ENCODE data around the gene OMP. TPM values are rescaled to one million over a fixed set of nuclear protein-coding genes. Genes with fewer than 3 reads are reported as not detected.

OMP gene
- polyA plus RNA-seq, 1 donor from 2014 or later: not detected

DNA sequence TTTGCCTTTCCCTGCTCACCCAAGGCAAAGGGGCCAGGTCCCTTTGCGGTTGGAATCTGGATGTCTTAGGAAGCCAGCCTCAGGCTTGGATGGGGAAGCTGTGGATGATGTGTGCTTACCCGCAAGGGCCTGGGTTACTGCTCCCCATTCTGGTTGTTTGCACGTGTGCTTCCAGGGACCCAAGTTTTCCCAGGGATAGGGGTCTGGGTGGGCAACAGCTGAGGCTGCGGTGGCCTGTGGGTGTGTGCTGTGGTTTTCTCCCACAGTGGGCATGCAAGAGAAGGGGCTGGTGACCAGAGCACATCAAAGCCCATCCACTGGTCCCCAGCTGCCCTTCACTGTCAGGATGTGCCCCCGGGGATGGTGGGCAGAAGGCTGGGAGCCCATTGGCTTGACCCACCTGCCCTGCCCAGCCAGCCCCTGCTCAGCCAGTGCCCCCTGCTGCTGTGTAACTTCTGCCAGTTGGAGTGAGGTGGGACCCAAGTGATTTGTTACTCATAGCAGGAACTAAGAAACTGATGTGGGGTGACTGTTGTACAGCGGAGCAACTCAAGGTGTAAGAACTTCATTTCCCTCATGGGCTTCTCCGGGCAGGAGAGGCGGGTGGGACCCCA is 32.6 kb upstream of the OMP start:
- H3K79me2 ChIP-seq (replicated peaks; ENCODE audit: insufficient read depth, low read length): no peaks in the 10 kb centered on the region
- H3K9me2 ChIP-seq (ENCODE audit: insufficient read depth, low read length): no peaks in the 10 kb centered on the region
- no peaks in the 10 kb centered on the region for H3K27me3 ChIP-seq (ENCODE audit: insufficient read depth, low read depth, low read length)
- no peaks in the 10 kb centered on the region for H3K9me3 ChIP-seq (ENCODE audit: low read length)
- H4K20me1 ChIP-seq (ENCODE audit: insufficient read depth): no peaks in the 10 kb centered on the region
- H3F3A ChIP-seq (ENCODE audit: insufficient read depth, low read length, poor library complexity, severe bottlenecking): no peaks in the 10 kb centered on the region
- no peak overlapping the region for H2AFZ ChIP-seq (ENCODE audit: low read depth, low read length)
- TF ChIP-seq, protein P1, sequence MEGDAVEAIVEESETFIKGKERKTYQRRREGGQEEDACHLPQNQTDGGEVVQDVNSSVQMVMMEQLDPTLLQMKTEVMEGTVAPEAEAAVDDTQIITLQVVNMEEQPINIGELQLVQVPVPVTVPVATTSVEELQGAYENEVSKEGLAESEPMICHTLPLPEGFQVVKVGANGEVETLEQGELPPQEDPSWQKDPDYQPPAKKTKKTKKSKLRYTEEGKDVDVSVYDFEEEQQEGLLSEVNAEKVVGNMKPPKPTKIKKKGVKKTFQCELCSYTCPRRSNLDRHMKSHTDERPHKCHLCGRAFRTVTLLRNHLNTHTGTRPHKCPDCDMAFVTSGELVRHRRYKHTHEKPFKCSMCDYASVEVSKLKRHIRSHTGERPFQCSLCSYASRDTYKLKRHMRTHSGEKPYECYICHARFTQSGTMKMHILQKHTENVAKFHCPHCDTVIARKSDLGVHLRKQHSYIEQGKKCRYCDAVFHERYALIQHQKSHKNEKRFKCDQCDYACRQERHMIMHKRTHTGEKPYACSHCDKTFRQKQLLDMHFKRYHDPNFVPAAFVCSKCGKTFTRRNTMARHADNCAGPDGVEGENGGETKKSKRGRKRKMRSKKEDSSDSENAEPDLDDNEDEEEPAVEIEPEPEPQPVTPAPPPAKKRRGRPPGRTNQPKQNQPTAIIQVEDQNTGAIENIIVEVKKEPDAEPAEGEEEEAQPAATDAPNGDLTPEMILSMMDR (IDR thresholded peaks at IDR 0.05; ENCODE audit: poor library complexity, severe bottlenecking): no peak
- TF ChIP-seq TAF1 (IDR thresholded peaks at IDR 0.05; ENCODE audit: low read depth) (no peak), MXI1 (conservative IDR thresholded peaks at IDR 0.05; ENCODE audit: poor library complexity, severe bottlenecking) (no peak), RAD21 (conservative IDR thresholded peaks at IDR 0.05) (no peak), SMC3 (conservative IDR thresholded peaks at IDR 0.05; ENCODE audit: poor library complexity) (no peak), EP300 (conservative IDR thresholded peaks at IDR 0.05; ENCODE audit: poor library complexity, severe bottlenecking) (no peak), POLR2AphosphoS5 (IDR thresholded peaks at IDR 0.05) (no peak), EZH2 (IDR thresholded peaks at IDR 0.05; ENCODE audit: borderline replicate concordance, insufficient read depth, low read length, poor library complexity, severe bottlenecking) (no peak)
- TF ChIP-seq, protein P2, sequence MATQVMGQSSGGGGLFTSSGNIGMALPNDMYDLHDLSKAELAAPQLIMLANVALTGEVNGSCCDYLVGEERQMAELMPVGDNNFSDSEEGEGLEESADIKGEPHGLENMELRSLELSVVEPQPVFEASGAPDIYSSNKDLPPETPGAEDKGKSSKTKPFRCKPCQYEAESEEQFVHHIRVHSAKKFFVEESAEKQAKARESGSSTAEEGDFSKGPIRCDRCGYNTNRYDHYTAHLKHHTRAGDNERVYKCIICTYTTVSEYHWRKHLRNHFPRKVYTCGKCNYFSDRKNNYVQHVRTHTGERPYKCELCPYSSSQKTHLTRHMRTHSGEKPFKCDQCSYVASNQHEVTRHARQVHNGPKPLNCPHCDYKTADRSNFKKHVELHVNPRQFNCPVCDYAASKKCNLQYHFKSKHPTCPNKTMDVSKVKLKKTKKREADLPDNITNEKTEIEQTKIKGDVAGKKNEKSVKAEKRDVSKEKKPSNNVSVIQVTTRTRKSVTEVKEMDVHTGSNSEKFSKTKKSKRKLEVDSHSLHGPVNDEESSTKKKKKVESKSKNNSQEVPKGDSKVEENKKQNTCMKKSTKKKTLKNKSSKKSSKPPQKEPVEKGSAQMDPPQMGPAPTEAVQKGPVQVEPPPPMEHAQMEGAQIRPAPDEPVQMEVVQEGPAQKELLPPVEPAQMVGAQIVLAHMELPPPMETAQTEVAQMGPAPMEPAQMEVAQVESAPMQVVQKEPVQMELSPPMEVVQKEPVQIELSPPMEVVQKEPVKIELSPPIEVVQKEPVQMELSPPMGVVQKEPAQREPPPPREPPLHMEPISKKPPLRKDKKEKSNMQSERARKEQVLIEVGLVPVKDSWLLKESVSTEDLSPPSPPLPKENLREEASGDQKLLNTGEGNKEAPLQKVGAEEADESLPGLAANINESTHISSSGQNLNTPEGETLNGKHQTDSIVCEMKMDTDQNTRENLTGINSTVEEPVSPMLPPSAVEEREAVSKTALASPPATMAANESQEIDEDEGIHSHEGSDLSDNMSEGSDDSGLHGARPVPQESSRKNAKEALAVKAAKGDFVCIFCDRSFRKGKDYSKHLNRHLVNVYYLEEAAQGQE (IDR thresholded peaks at IDR 0.05; ENCODE audit: borderline replicate concordance): no peak
- H3K27ac ChIP-seq (ENCODE audit: low read length): no peak overlapping the region
- no peak overlapping the region for H3K9ac ChIP-seq (ENCODE audit: low read length)
- H3K4me2 ChIP-seq (ENCODE audit: low read length): no peak overlapping the region
- H3K4me3 ChIP-seq (ENCODE audit: low read length): no peak overlapping the region
- H3K36me3 ChIP-seq (ENCODE audit: insufficient read depth, low read length): no peaks in the 10 kb centered on the region

DNA sequence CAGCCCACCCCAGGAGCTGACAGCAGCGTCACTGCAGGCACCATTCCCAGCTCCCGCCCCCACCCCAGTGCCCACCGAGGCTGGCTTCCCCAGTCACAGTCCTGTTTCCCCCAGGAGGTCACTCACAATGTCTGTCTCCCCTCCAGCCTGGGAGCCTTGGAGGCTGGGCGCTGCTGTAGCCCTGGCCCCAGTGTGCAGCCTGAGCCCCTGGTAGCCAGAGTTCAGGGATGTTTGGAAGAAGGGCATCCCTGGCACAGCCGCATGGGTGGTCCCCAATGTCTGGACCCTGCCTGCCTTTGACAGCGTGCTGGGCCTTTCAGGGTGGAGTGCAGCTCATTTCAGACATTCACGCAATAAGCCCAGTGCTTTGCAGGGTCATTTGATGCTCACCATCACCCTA is 31.6 kb upstream of the OMP start:
- Histone ChIP-seq H4K20me1 (ENCODE audit: insufficient read depth) (no peaks in the 10 kb centered on the region), H3K9me2 (ENCODE audit: insufficient read depth, low read length) (no peaks in the 10 kb centered on the region), H3K4me2 (ENCODE audit: low read length) (no peak overlapping the region), H3K27ac (ENCODE audit: low read length) (no peak overlapping the region), H3K4me3 (ENCODE audit: low read length) (no peak overlapping the region), H3F3A (ENCODE audit: insufficient read depth, low read length, poor library complexity, severe bottlenecking) (no peaks in the 10 kb centered on the region), H3K27me3 (ENCODE audit: insufficient read depth, low read depth, low read length) (no peaks in the 10 kb centered on the region), H3K79me2 (replicated peaks; ENCODE audit: insufficient read depth, low read length) (no peaks in the 10 kb centered on the region), H3K36me3 (ENCODE audit: insufficient read depth, low read length) (no peaks in the 10 kb centered on the region), H3K9me3 (ENCODE audit: low read length) (no peaks in the 10 kb centered on the region), H3K9ac (ENCODE audit: low read length) (no peak overlapping the region), H2AFZ (ENCODE audit: low read depth, low read length) (no peak overlapping the region)
- TF ChIP-seq RAD21 (conservative IDR thresholded peaks at IDR 0.05) (no peak), SMC3 (conservative IDR thresholded peaks at IDR 0.05; ENCODE audit: poor library complexity) (no peak), EP300 (conservative IDR thresholded peaks at IDR 0.05; ENCODE audit: poor library complexity, severe bottlenecking) (no peak), TAF1 (IDR thresholded peaks at IDR 0.05; ENCODE audit: low read depth) (no peak), MXI1 (conservative IDR thresholded peaks at IDR 0.05; ENCODE audit: poor library complexity, severe bottlenecking) (no peak)
- TF ChIP-seq, protein P2 (IDR thresholded peaks at IDR 0.05; ENCODE audit: borderline replicate concordance): no peak
- TF ChIP-seq, protein P1 (IDR thresholded peaks at IDR 0.05; ENCODE audit: poor library complexity, severe bottlenecking): no peak
